ENCODE measurements around the gene C14orf180. TPM values are rescaled to one million over a fixed set of nuclear protein-coding genes. Genes with fewer than 3 reads are reported as not detected.

Gene C14orf180
- total RNA-seq, 1 experiment from 2014 or later: not detected

GRCh38 chr14:104554608-104555429 lies 24.7 kb upstream of the C14orf180 start:
- Histone ChIP-seq H4K20me1 (ENCODE audit: low read length) (no peaks in the 10 kb centered on the region), H3K4me3 (ENCODE audit: low read length) (no peak overlapping the region), H3K27me3 (ENCODE audit: low read length) (peaks cover 98% of the 10 kb centered on the region), H3K9me3 (ENCODE audit: low read length) (no peaks in the 10 kb centered on the region), H3K4me2 (ENCODE audit: low read length) (no peak overlapping the region), H3K4me1 (ENCODE audit: insufficient read depth, low read length) (no peaks in the 10 kb centered on the region), H3K9ac (ENCODE audit: low read length) (no peak overlapping the region), H3K27ac (ENCODE audit: low read length) (no peak overlapping the region), H3K36me3 (ENCODE audit: low read depth, low read length) (no peaks in the 10 kb centered on the region), H3K79me2 (ENCODE audit: low read length) (no peaks in the 10 kb centered on the region), H3F3A (ENCODE audit: low read length, unreplicated experiment) (no peaks in the 10 kb centered on the region), H3K9me2 (replicated peaks; ENCODE audit: low read length) (no peaks in the 10 kb centered on the region), H2AFZ (ENCODE audit: low read length) (no peak overlapping the region)
- BruUV-seq (replicated peaks): no TSS peak
- TF ChIP-seq CTCF (conservative IDR thresholded peaks at IDR 0.05; ENCODE audit: low read depth, low read length) (no peak), EZH2 (IDR thresholded peaks at IDR 0.05; ENCODE audit: low read length, unreplicated experiment) (no peak), EZH2phosphoT487 (IDR thresholded peaks at IDR 0.05; ENCODE audit: borderline replicate concordance, low read length) (no peak)
- DNase-seq (no peak), ATAC-seq (no peak)
- ChIA-PET POLR2A (ENCODE audit: unreplicated experiment) (no interaction called here), CTCF (no interaction called here)
- intact Hi-C loops (cut with micrococcal nuclease): no loop called here

- ChIA-PET CTCF (interaction anchor here (0.6 kb wide), 1 partner anchor 330 kb away, joined by 3 read pairs; no protein-coding TSS in a partner anchor), POLR2A (ENCODE audit: unreplicated experiment) (no interaction called here)
- no peak overlapping the region for H2AFZ ChIP-seq (ENCODE audit: low read length)
- H3K4me1 ChIP-seq (ENCODE audit: insufficient read depth, low read length): no peaks in the 10 kb centered on the region
- TF ChIP-seq EZH2phosphoT487 (IDR thresholded peaks at IDR 0.05; ENCODE audit: borderline replicate concordance, low read length): no peak
- no peaks in the 10 kb centered on the region for H4K20me1 ChIP-seq (ENCODE audit: low read length)
- no peak overlapping the region for H3K9ac ChIP-seq (ENCODE audit: low read length)
- H3F3A ChIP-seq (ENCODE audit: low read length, unreplicated experiment): no peaks in the 10 kb centered on the region
- BruUV-seq (replicated peaks): no TSS peak
- no peaks in the 10 kb centered on the region for H3K9me3 ChIP-seq (ENCODE audit: low read length)
- DNase-seq (no peak), ATAC-seq (no peak)
- no peaks in the 10 kb centered on the region for H3K36me3 ChIP-seq (ENCODE audit: low read depth, low read length)
- H3K9me2 ChIP-seq (replicated peaks; ENCODE audit: low read length): no peaks in the 10 kb centered on the region
- H3K27ac ChIP-seq (ENCODE audit: low read length): no peak overlapping the region
- no peak overlapping the region for H3K4me2 ChIP-seq (ENCODE audit: low read length)
- H3K4me3 ChIP-seq (ENCODE audit: low read length): no peak overlapping the region
- H3K79me2 ChIP-seq (ENCODE audit: low read length): no peaks in the 10 kb centered on the region
- intact Hi-C loops (cut with micrococcal nuclease): no loop called here
- peaks cover 98% of the 10 kb centered on the region for H3K27me3 ChIP-seq (ENCODE audit: low read length)
Observed at GRCh38 chr14:104555430-104556255, 23.9 kb upstream of the C14orf180 start.

GRCh38 chr14:104556256-104557021 lies 23.1 kb upstream of the C14orf180 start:
- no TSS peak for BruUV-seq (replicated peaks)
- Histone ChIP-seq H3F3A (ENCODE audit: low read length, unreplicated experiment) (no peaks in the 10 kb centered on the region), H3K27me3 (ENCODE audit: low read length) (peaks cover 99% of the 10 kb centered on the region), H3K9ac (ENCODE audit: low read length) (no peak overlapping the region), H4K20me1 (ENCODE audit: low read length) (no peaks in the 10 kb centered on the region), H3K4me3 (ENCODE audit: low read length) (no peak overlapping the region), H2AFZ (ENCODE audit: low read length) (no peak overlapping the region), H3K9me2 (replicated peaks; ENCODE audit: low read length) (no peaks in the 10 kb centered on the region), H3K36me3 (ENCODE audit: low read depth, low read length) (no peaks in the 10 kb centered on the region), H3K27ac (ENCODE audit: low read length) (no peak overlapping the region), H3K79me2 (ENCODE audit: low read length) (no peaks in the 10 kb centered on the region), H3K4me1 (ENCODE audit: insufficient read depth, low read length) (no peaks in the 10 kb centered on the region), H3K9me3 (ENCODE audit: low read length) (no peaks in the 10 kb centered on the region), H3K4me2 (ENCODE audit: low read length) (no peak overlapping the region)
- POLR2A ChIA-PET (ENCODE audit: unreplicated experiment): no interaction called here
- intact Hi-C loops (cut with micrococcal nuclease): no loop called here
- ATAC-seq (no peak), DNase-seq (no peak)
- CTCF ChIA-PET: interaction anchor here (0.6 kb wide), 1 partner anchor 331 kb away, joined by 3 read pairs; no protein-coding TSS in a partner anchor
- TF ChIP-seq CTCF (conservative IDR thresholded peaks at IDR 0.05; ENCODE audit: low read depth, low read length) (no peak), EZH2 (IDR thresholded peaks at IDR 0.05; ENCODE audit: low read length, unreplicated experiment) (no peak), EZH2phosphoT487 (IDR thresholded peaks at IDR 0.05; ENCODE audit: borderline replicate concordance, low read length) (no peak)
